Mesenchymal stem cell (in vitro differentiated cells and primary cell): ENCODE measurements around the gene DCUN1D2.
A peak's percentile ranks its signal among the peaks of the same experiment; 100 is the strongest.

ENCODE experiments used
- DNase-seq: peaks from one replicate; pipeline ENCODE4 v3.0.0-alpha.2; 2013
- H2AFZ ChIP-seq: one replicate; pipeline ENCODE4 v1.6.1; 2013; ENCODE audit warnings: low read depth, mild to moderate bottlenecking, control low read depth, inconsistent platforms, low read length, moderate library complexity
- H2AK5ac ChIP-seq: 2 replicates; pipeline ENCODE4 v1.6.1; 2013; ENCODE audit warnings: low read length, moderate library complexity, mild to moderate bottlenecking, inconsistent platforms; ENCODE audit not compliant: severe bottlenecking
- H2BK120ac ChIP-seq: one replicate; pipeline ENCODE4 v1.6.1; 2013; ENCODE audit warnings: low read depth, mild to moderate bottlenecking, inconsistent platforms, low read length, moderate library complexity
- H2BK12ac ChIP-seq, 2 experiments: one replicate each; pipeline ENCODE4 v1.6.1; 2013; ENCODE audit warnings: inconsistent platforms in 2 of 2, low read length in 2 of 2, mild to moderate bottlenecking in 2 of 2, moderate library complexity in 2 of 2, control low read depth in 1 of 2
- H2BK15ac ChIP-seq: one replicate; pipeline ENCODE4 v1.6.1; 2013; ENCODE audit warnings: mild to moderate bottlenecking, low read depth, inconsistent platforms; ENCODE audit not compliant: poor library complexity, severe bottlenecking
- H2BK5ac ChIP-seq: 2 replicates; pipeline ENCODE4 v1.6.1; 2013; ENCODE audit warnings: low read depth, mild to moderate bottlenecking, low read length, control low read depth, inconsistent platforms; ENCODE audit not compliant: poor library complexity, severe bottlenecking
- H3K14ac ChIP-seq, 2 experiments: one replicate each; pipeline ENCODE4 v1.6.1; 2013; ENCODE audit warnings: inconsistent platforms in 2 of 2, low read length in 2 of 2, control low read depth in 1 of 2, mild to moderate bottlenecking in 1 of 2, moderate library complexity in 1 of 2
- H3K18ac ChIP-seq, 2 experiments: one replicate each; pipeline ENCODE4 v1.6.1; 2013; ENCODE audit warnings: inconsistent platforms in 2 of 2, low read length in 2 of 2, control low read depth in 1 of 2, low read depth in 1 of 2, mild to moderate bottlenecking in 1 of 2
- H3K23ac ChIP-seq, 2 experiments: one replicate each; pipeline ENCODE4 v1.6.1; 2013; ENCODE audit warnings: inconsistent platforms in 2 of 2, low read length in 2 of 2, mild to moderate bottlenecking in 2 of 2, moderate library complexity in 2 of 2, control low read depth in 1 of 2
- H3K27ac ChIP-seq: 2 replicates; pipeline ENCODE4 v1.5.1; 2013; ENCODE audit warnings: mild to moderate bottlenecking, moderate library complexity, low read length, control low read depth, inconsistent platforms; ENCODE audit not compliant: poor library complexity, severe bottlenecking
- H3K27me3 ChIP-seq, 2 experiments: 2 replicates each; pipeline versions ENCODE4 v1.6.1 to v1.7.0; 2013; ENCODE audit warnings: low read length in 2 of 2, mild to moderate bottlenecking in 2 of 2, moderate library complexity in 2 of 2, control low read depth in 1 of 2, inconsistent platforms in 1 of 2; ENCODE audit not compliant: control insufficient read depth in 1 of 2, insufficient read depth in 1 of 2
- H3K36me3 ChIP-seq, 2 experiments: 2 replicates each; pipeline versions ENCODE4 v1.6.1 to v1.7.0; 2013; ENCODE audit warnings: low read length in 2 of 2, control low read depth in 1 of 2, inconsistent platforms in 1 of 2, low read depth in 1 of 2, mild to moderate bottlenecking in 1 of 2; ENCODE audit not compliant: insufficient read depth in 2 of 2, control insufficient read depth in 1 of 2
- H3K4ac ChIP-seq, 2 experiments: one replicate each; pipeline ENCODE4 v1.6.1; 2013; ENCODE audit warnings: inconsistent platforms in 2 of 2, low read length in 2 of 2, mild to moderate bottlenecking in 2 of 2, moderate library complexity in 2 of 2, control low read depth in 1 of 2, low read depth in 1 of 2
- H3K4me1 ChIP-seq: 2 replicates; pipeline ENCODE4 v1.6.1; 2013; ENCODE audit warnings: low read depth, low read length, control low read depth; ENCODE audit not compliant: control insufficient read depth, insufficient read depth
- H3K4me2 ChIP-seq: 2 replicates; pipeline ENCODE4 v1.6.1; 2013; ENCODE audit warnings: low read length, mild to moderate bottlenecking, inconsistent platforms; ENCODE audit not compliant: poor library complexity, severe bottlenecking
- H3K4me3 ChIP-seq, 2 experiments: 2 replicates each; pipeline versions ENCODE4 v1.5.1 to v1.7.0; 2013; ENCODE audit warnings: low read length in 2 of 2, mild to moderate bottlenecking in 2 of 2, control low read depth in 1 of 2, low read depth in 1 of 2; ENCODE audit not compliant: insufficient read depth in 1 of 2
- H3K79me1 ChIP-seq: replicated peaks from 2 replicates; pipeline ENCODE4 v1.6.1; 2013; ENCODE audit warnings: mild to moderate bottlenecking, control low read depth, low read length, inconsistent platforms; ENCODE audit not compliant: poor library complexity, severe bottlenecking
- H3K9ac ChIP-seq: 2 replicates; pipeline ENCODE4 v1.7.0; 2013; ENCODE audit warnings: mild to moderate bottlenecking, low read length, moderate library complexity
- H3K9me3 ChIP-seq: 2 replicates; pipeline ENCODE4 v1.7.0; 2013; ENCODE audit warnings: mild to moderate bottlenecking, low read length; ENCODE audit not compliant: control insufficient read depth
- H4K8ac ChIP-seq: one replicate; pipeline ENCODE4 v1.6.1; 2013; ENCODE audit warnings: inconsistent platforms, mild to moderate bottlenecking, low read length, moderate library complexity
- H4K91ac ChIP-seq: one replicate; pipeline ENCODE4 v1.6.1; 2013; ENCODE audit warnings: mild to moderate bottlenecking, low read length, inconsistent platforms
- WGBS: methylation state at CpG from one replicate; pipeline ENCODE4 v1.1.7; 2013; ENCODE audit warnings: mixed read lengths; 5-methylcytosine and 5-hydroxymethylcytosine counted together

Gene DCUN1D2

GRCh38 chr13:113489549-113490495, 689 bp downstream of the DCUN1D2 start:
- DNase-seq = peak; percentile 66
- under 1% methylated on average over 51 of the region's 54 CpGs for WGBS
- H3K9me3 ChIP-seq = no peaks in the 10 kb centered on the region

GRCh38 chr13:113489171-113489548, 1.4 kb downstream of the DCUN1D2 start:
- peak overlapping the region; percentile 80 for H3K4me2 ChIP-seq
- H3K4me1 ChIP-seq = peaks cover 8% of the 10 kb centered on the region
- H3K9ac ChIP-seq = peak overlapping the region; percentile 89
- H3K27me3 ChIP-seq = no peaks in the 10 kb centered on the region
- H3K36me3 ChIP-seq = peaks cover 6 to 11% of the 10 kb centered on the region in 2 experiments
- H3K9me3 ChIP-seq = no peaks in the 10 kb centered on the region
- H3K4me3 ChIP-seq = peak overlapping the region; percentile 93 to 95
- H3K18ac ChIP-seq = peak overlapping the region in 1 of 2 experiments; percentile 74
- no peak overlapping the region for H2BK120ac ChIP-seq
- no peak overlapping the region for H4K8ac ChIP-seq
- no peak overlapping the region for H3K14ac ChIP-seq
- H2BK12ac ChIP-seq = no peak overlapping the region
- WGBS = 24% methylated on average over 8 of the region's 8 CpGs
- no peak overlapping the region for H4K91ac ChIP-seq
- no peak overlapping the region for H2BK5ac ChIP-seq
- no peak overlapping the region for H2BK15ac ChIP-seq
- no peak for DNase-seq
- peak overlapping the region; percentile 38 for H2AK5ac ChIP-seq
- peaks cover 14% of the 10 kb centered on the region for H3K79me1 ChIP-seq
- H3K23ac ChIP-seq = peak overlapping the region in 1 of 2 experiments; percentile 41
- peak overlapping the region; percentile 36 for H3K27ac ChIP-seq
- peak overlapping the region in 1 of 2 experiments; percentile 43 for H3K4ac ChIP-seq
- H2AFZ ChIP-seq = no peak overlapping the region

More at GRCh38 chr13:113489549-113490495, 689 bp downstream of the DCUN1D2 start:
- Histone ChIP-seq H3K27ac (peak overlapping the region; percentile 60), H3K4me2 (peak overlapping the region; percentile 80), H2BK120ac (peak overlapping the region; percentile 76), H2BK5ac (peak overlapping the region; percentile 63), H3K9ac (peak overlapping the region; percentile 89), H3K4ac (peak overlapping the region in 1 of 2 experiments; percentile 43), H3K4me1 (peaks cover 13% of the 10 kb centered on the region), H3K23ac (peak overlapping the region in 1 of 2 experiments; percentile 41), H4K91ac (peak overlapping the region; percentile 70), H3K79me1 (peaks cover 14% of the 10 kb centered on the region), H4K8ac (peak overlapping the region; percentile 38), H2BK15ac (peak overlapping the region; percentile 61), H2AK5ac (no peak overlapping the region), H2BK12ac (no peak overlapping the region), H3K18ac (peak overlapping the region; percentile 78 to 91), H2AFZ (peak overlapping the region; percentile 87), H3K4me3 (peak overlapping the region; percentile 93 to 95), H3K14ac (no peak overlapping the region), H3K36me3 (peaks cover 6 to 17% of the 10 kb centered on the region in 2 experiments), H3K27me3 (no peaks in the 10 kb centered on the region)

DNA sequence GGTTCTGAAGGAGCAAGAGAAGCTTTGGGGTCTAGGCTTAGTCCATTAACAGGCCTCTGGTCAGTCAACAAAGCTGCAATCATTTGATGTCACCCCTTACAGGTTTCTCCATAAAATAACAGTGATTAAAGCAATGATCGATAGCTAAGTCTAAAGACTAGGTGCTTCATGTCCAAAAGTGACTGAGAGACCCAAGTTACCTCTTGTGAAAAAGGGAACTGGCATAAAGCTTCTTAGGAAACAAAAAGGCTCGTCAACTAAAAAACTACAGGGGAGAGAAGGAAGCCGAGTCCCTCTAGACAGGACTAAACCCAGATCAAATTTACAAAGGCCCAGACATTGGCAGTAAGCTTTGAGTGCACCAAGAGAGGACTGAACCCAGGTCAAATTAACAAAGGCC, 2.2 kb downstream of the DCUN1D2 start:
- Histone ChIP-seq H3K4me2 (no peak overlapping the region), H3K27me3 (no peaks in the 10 kb centered on the region), H2BK15ac (no peak overlapping the region), H2BK5ac (no peak overlapping the region), H4K8ac (no peak overlapping the region), H3K4me3 (peak overlapping the region in 1 of 2 experiments; percentile 93), H3K4ac (peak overlapping the region in 1 of 2 experiments; percentile 9), H3K14ac (no peak overlapping the region), H3K18ac (no peak overlapping the region), H3K4me1 (peaks cover 7% of the 10 kb centered on the region), H2BK120ac (no peak overlapping the region), H3K9ac (peak overlapping the region; percentile 89), H3K9me3 (no peaks in the 10 kb centered on the region), H3K27ac (no peak overlapping the region), H3K23ac (no peak overlapping the region), H3K36me3 (peaks cover 11 to 12% of the 10 kb centered on the region in 2 experiments), H2AFZ (no peak overlapping the region), H3K79me1 (peaks cover 18% of the 10 kb centered on the region), H4K91ac (no peak overlapping the region), H2BK12ac (no peak overlapping the region), H2AK5ac (no peak overlapping the region)
- 93% methylated on average over 3 of the region's 3 CpGs for WGBS
- no peak for DNase-seq

DNA sequence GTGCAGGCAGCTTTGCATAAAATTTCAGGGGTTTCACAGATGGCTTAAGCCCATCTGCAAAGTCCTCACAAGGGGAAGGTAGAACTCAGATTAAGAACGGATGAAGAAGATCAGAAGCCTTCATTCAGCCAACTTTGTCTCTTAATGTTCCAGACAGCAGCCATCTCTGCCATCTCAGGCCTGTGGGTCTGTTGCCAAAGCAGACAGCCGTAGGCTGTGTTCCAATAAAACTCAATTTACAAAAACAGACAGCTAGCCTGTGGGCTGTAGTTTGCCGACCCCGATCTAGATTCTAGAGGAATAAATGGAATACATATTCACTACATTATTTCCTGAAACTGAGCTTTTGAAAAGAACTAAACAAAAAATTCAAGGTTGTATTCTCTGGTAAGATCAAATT, 3.8 kb downstream of the DCUN1D2 start:
- peaks cover 7% of the 10 kb centered on the region for H3K4me1 ChIP-seq
- H3K14ac ChIP-seq = no peak overlapping the region
- no peak overlapping the region for H3K23ac ChIP-seq
- no peak overlapping the region for H4K91ac ChIP-seq
- no peak overlapping the region for H2BK12ac ChIP-seq
- no peak overlapping the region for H2BK120ac ChIP-seq
- DNase-seq = no peak
- H3K18ac ChIP-seq = no peak overlapping the region
- no peak overlapping the region for H4K8ac ChIP-seq
- no peaks in the 10 kb centered on the region for H3K9me3 ChIP-seq
- no peaks in the 10 kb centered on the region for H3K27me3 ChIP-seq
- H3K4ac ChIP-seq = no peak overlapping the region
- H3K79me1 ChIP-seq = peaks cover 20% of the 10 kb centered on the region
- H3K27ac ChIP-seq = no peak overlapping the region
- WGBS = 98% methylated on average over 2 of the region's 4 CpGs
- H2AK5ac ChIP-seq = no peak overlapping the region
- H2BK15ac ChIP-seq = no peak overlapping the region
- H2BK5ac ChIP-seq = no peak overlapping the region
- peaks cover 11 to 18% of the 10 kb centered on the region in 2 experiments for H3K36me3 ChIP-seq
- no peak overlapping the region for H3K4me2 ChIP-seq
- H3K9ac ChIP-seq = no peak overlapping the region
- H2AFZ ChIP-seq = no peak overlapping the region
- H3K4me3 ChIP-seq = no peak overlapping the region
